Sigmoid colon (tissue), 7 donors: ENCODE measurements around the gene TCF12. TPM values are rescaled to one million over a fixed set of nuclear protein-coding genes. Genes with fewer than 3 reads are reported as not detected.

Experiments used
- DNase-seq: peaks from one replicate; pipeline ENCODE4 v3.0.0-alpha.2; 2019
- H3K27ac ChIP-seq, 4 donors: fragments of 200-600 bp; sonication (generic); one replicate each; pipeline ENCODE4 v1.5.1; 2016 to 2019; ENCODE audit warnings: mild to moderate bottlenecking in 1 of 4
- H3K27me3 ChIP-seq, 3 donors: fragments of 200-600 bp; sonication (generic); one replicate each; pipeline ENCODE4 v1.5.1; 2019; ENCODE audit warnings: mild to moderate bottlenecking in 1 of 3
- H3K36me3 ChIP-seq, 4 donors: fragments of 200-600 bp; sonication (generic); one replicate each; pipeline ENCODE4 v1.5.1; 2016 to 2019
- H3K4me1 ChIP-seq, 4 donors: fragments of 200-600 bp; sonication (generic); one replicate each; pipeline ENCODE4 v1.5.1; 2017 to 2019
- H3K4me3 ChIP-seq, 4 donors: fragments of 200-600 bp; sonication (generic); one replicate each; pipeline ENCODE4 v1.5.1; 2017 to 2019; ENCODE audit warnings: mild to moderate bottlenecking in 2 of 4, moderate library complexity in 1 of 4
- H3K9me3 ChIP-seq, 4 donors: fragments of 200-600 bp in 3 of 4; sonication (generic) in 3 of 4; one replicate each; pipeline versions ENCODE4 v1.5.1 to v1.6.1; 2013 to 2019
- EP300 ChIP-seq, 4 donors: sonication (generic); formaldehyde crosslinking; IDR thresholded peaks; one replicate each; pipeline ENCODE4 v1.6.1; 2017; ENCODE audit warnings: antibody characterized with exemption in 4 of 4
- POLR2A ChIP-seq, 2 donors: fragments of 450-650 bp; IDR thresholded peaks; one replicate each; pipeline ENCODE4 v1.6.1; 2016; ENCODE audit warnings: antibody characterized with exemption in 2 of 2, mild to moderate bottlenecking in 2 of 2, moderate library complexity in 2 of 2
- POLR2AphosphoS5 ChIP-seq, 4 donors: sonication (generic); formaldehyde crosslinking; IDR thresholded peaks; one replicate each; pipeline ENCODE4 v1.6.1; 2017; ENCODE audit warnings: antibody characterized with exemption in 4 of 4
- WGBS, 2 donors: extraction: QIAGEN DNeasy Blood & Tissue Kit; methylation state at CpG; one replicate each; pipeline ENCODE4 v1.1.7; 2013; 5-methylcytosine and 5-hydroxymethylcytosine counted together
- intact Hi-C: fragments of 100-400 bp; cut with DNase I; formaldehyde crosslinking; loops from one replicate; pipeline ENCODE4 v1.15.1; 2023
- polyA plus RNA-seq, 3 donors: library from polyadenylated mRNA; stranded (reverse); fragments of 200-250 nt; gene quantifications; one replicate each; pipeline ENCODE4 v1.2.3, GENCODE V29; 2013
- total RNA-seq, 4 donors: library from RNA; depleted of rRNA; stranded (reverse); fragments of >200 nt; gene quantifications; one replicate each; pipeline ENCODE4 v1.1.0, GENCODE V29; 2016
- TF ChIP-seq, protein P1 (sequence below), 4 experiments: fragments of 450-650 bp in 3 of 4; fragments of 200-600 bp in 1 of 4; IDR thresholded peaks; one replicate each; pipeline ENCODE4 v1.5.1; 2016 to 2019; ENCODE audit warnings: antibody characterized with exemption in 4 of 4, mild to moderate bottlenecking in 3 of 4, moderate library complexity in 2 of 4
- donor health status: healthy with polysubstance abuse.
- donor health status: Bipolar disorder and iron deficiency.
- donor health status: healthy.

Gene TCF12
- total and polyA plus RNA-seq, 7 donors = 13.2 to 147 (median 77.8) TPM

DNA sequence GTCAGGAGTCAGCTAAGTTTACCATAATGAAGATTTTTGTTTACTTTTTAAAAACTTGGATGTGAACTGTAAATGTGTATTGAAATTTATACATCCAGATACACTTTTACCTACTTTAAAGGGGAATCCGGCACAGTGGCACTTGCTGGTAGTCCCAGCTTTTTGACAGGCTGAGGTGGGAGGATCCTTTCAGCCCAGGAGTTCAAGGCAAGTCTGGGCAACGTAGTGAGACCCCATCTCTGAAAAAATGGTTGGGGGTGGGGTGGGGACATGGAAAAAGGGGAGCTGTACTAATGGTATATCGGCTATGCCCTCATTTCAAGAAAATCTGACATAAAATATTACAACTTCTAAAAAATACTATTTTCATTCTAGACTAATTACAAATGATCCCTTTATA lies 362.0 kb downstream of the TCF12 start:
- H3K36me3 ChIP-seq = peaks cover 0 to 60% (median 7%) of the 10 kb centered on the region in 4 donors
- no peaks in the 10 kb centered on the region for H3K27me3 ChIP-seq
- no peak overlapping the region for H3K27ac ChIP-seq
- TF ChIP-seq EP300 (IDR thresholded peaks at IDR 0.05) (no peak), POLR2AphosphoS5 (IDR thresholded peaks at IDR 0.05) (no peak), POLR2A (IDR thresholded peaks at IDR 0.05) (no peak)
- TF ChIP-seq, protein P1, sequence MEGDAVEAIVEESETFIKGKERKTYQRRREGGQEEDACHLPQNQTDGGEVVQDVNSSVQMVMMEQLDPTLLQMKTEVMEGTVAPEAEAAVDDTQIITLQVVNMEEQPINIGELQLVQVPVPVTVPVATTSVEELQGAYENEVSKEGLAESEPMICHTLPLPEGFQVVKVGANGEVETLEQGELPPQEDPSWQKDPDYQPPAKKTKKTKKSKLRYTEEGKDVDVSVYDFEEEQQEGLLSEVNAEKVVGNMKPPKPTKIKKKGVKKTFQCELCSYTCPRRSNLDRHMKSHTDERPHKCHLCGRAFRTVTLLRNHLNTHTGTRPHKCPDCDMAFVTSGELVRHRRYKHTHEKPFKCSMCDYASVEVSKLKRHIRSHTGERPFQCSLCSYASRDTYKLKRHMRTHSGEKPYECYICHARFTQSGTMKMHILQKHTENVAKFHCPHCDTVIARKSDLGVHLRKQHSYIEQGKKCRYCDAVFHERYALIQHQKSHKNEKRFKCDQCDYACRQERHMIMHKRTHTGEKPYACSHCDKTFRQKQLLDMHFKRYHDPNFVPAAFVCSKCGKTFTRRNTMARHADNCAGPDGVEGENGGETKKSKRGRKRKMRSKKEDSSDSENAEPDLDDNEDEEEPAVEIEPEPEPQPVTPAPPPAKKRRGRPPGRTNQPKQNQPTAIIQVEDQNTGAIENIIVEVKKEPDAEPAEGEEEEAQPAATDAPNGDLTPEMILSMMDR (IDR thresholded peaks at IDR 0.05) = no peak
- intact Hi-C loops = no loop called here
- H3K4me1 ChIP-seq = no peaks in the 10 kb centered on the region
- H3K9me3 ChIP-seq = no peaks in the 10 kb centered on the region
- no peak for DNase-seq
- no peak overlapping the region for H3K4me3 ChIP-seq
- WGBS, 2 donors = 94 to 95% methylated on average over 3 of the region's 3 CpGs

DNA sequence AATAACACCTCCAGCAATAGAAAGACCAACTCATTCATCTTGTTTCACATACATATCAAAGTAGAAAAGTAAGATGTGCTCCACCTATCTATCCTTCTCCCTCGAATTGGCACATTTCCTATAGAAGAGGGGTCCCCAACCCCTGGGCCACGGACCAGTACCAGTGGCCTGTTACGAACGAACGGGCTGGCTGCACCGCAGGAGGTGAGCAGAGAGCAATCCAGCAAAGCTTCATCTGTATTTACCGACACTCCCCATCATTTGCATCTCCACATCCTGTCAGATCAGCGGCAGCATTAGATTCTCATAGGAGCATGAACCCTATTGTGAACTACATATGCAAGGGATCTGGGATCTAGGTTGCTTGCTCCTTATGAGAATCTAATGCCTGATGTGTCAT lies 362.9 kb downstream of the TCF12 start:
- TF ChIP-seq POLR2A (IDR thresholded peaks at IDR 0.05) (no peak), EP300 (IDR thresholded peaks at IDR 0.05) (no peak), POLR2AphosphoS5 (IDR thresholded peaks at IDR 0.05) (no peak)
- TF ChIP-seq, protein P1 (IDR thresholded peaks at IDR 0.05) = no peak
- WGBS, 2 donors = 53 to 91% methylated on average over 8 of the region's 8 CpGs
- intact Hi-C loops = no loop called here
- no peak for DNase-seq
- H3K4me1 ChIP-seq = no peaks in the 10 kb centered on the region
- H3K27me3 ChIP-seq = no peaks in the 10 kb centered on the region
- H3K9me3 ChIP-seq = no peaks in the 10 kb centered on the region
- peaks cover 0 to 69% (median 14%) of the 10 kb centered on the region in 4 donors for H3K36me3 ChIP-seq
- no peak overlapping the region for H3K27ac ChIP-seq
- no peak overlapping the region for H3K4me3 ChIP-seq

DNA sequence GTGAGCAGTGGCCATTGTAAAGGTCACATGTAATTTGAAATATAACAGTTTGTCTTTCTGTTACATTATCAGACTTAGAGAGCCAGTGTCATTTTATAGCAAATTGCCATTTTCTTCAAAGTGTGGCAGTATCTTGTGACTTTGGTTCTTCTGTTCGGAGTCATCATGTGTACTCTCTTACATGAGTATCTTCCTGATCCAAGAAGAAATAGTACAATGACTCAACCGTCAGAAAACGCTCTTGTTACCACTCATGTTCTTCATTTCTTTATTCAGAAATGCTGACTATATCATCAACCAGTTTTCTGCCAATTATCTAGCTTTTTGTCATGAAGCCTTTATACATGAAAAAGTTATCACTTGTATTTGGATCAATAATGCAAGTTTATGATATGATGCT lies 364.2 kb downstream of the TCF12 start:
- 92 to 95% methylated on average over 3 of the region's 3 CpGs for WGBS, 2 donors
- no peak overlapping the region for H3K27ac ChIP-seq
- DNase-seq = no peak
- no peak overlapping the region for H3K4me3 ChIP-seq
- H3K36me3 ChIP-seq = peaks cover 0 to 78% (median 16%) of the 10 kb centered on the region in 4 donors
- H3K9me3 ChIP-seq = no peaks in the 10 kb centered on the region
- intact Hi-C loops = no loop called here
- no peaks in the 10 kb centered on the region for H3K4me1 ChIP-seq
- TF ChIP-seq, protein P1 (IDR thresholded peaks at IDR 0.05) = no peak
- TF ChIP-seq EP300 (IDR thresholded peaks at IDR 0.05) = peak in 1 of 4 donors; percentile 11
- H3K27me3 ChIP-seq = no peaks in the 10 kb centered on the region

DNA sequence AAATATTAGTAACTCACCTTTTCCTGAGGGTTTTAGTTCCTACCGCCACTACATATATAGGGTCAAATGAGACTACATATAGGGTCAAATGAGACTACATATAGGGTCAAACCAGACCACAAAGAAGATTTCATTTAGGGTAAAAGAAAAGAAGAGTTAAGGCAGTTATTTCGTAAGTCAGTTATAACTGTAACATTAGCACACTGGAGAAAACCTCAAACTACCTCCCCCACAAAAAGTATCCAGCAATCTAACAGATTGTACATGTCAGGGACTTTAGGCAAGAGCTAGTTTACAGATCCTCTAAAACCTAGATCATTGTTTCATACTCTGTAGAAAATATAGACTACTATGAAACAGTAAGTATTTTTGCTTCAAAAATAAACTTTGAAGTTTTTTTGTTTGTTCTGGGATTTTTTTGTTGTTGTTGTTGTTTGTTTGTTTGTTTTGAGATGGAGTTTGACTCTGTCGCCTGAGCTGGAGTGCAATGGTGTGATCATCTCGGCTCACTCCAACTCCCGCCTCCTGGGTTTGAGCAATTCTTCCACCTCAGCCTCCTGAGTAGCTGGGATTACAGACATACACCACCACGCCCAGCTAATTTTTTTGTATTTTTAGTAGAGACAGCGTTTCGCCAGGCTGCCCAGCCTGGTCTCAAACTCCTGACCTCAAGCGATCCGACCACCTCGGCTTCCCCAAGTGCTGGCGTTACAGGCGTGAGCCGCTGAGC lies 365.5 kb downstream of the TCF12 start:
- Histone ChIP-seq H3K36me3 (peaks cover 0 to 81% (median 16%) of the 10 kb centered on the region in 4 donors), H3K4me1 (no peaks in the 10 kb centered on the region), H3K27ac (no peak overlapping the region), H3K9me3 (no peaks in the 10 kb centered on the region), H3K27me3 (no peaks in the 10 kb centered on the region), H3K4me3 (no peak overlapping the region)
- DNase-seq = no peak
- 65 to 88% methylated on average over 14 of the region's 14 CpGs for WGBS, 2 donors
- no peak for TF ChIP-seq POLR2A (IDR thresholded peaks at IDR 0.05)
- TF ChIP-seq, protein P1 (IDR thresholded peaks at IDR 0.05) = no peak
- no peak for TF ChIP-seq EP300 (IDR thresholded peaks at IDR 0.05)
- no peak for TF ChIP-seq POLR2AphosphoS5 (IDR thresholded peaks at IDR 0.05)
- intact Hi-C loops = no loop called here

DNA sequence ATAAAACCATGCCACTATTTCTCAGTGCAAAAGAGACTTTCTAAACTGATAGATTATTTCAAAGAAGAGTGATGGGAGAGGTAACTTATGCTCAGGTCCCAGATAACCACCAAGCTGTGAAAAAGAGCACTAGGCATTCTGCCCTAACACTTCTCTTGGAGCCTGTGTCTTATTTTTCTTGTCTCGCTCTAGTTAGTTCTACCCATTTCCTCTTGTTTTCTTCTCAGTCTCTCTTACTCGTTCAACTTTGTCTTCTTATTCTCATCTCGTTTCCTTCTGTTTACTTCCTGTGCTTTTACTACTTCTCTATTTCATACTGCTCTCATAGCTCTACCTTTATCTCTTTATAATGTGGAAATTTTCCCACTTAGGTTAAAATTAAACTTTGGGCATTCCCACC lies 366.1 kb downstream of the TCF12 start:
- H3K36me3 ChIP-seq = peaks cover 0 to 79% (median 16%) of the 10 kb centered on the region in 4 donors
- 35 to 49% methylated on average over 3 of the region's 3 CpGs for WGBS, 2 donors
- H3K4me1 ChIP-seq = no peaks in the 10 kb centered on the region
- intact Hi-C loops = no loop called here
- no peak overlapping the region for H3K27ac ChIP-seq
- TF ChIP-seq POLR2AphosphoS5 (IDR thresholded peaks at IDR 0.05) (no peak), EP300 (IDR thresholded peaks at IDR 0.05) (no peak), POLR2A (IDR thresholded peaks at IDR 0.05) (no peak)
- TF ChIP-seq, protein P1 (IDR thresholded peaks at IDR 0.05) = no peak
- H3K27me3 ChIP-seq = no peaks in the 10 kb centered on the region
- no peak overlapping the region for H3K4me3 ChIP-seq
- no peaks in the 10 kb centered on the region for H3K9me3 ChIP-seq
- DNase-seq = no peak
